Anterior cingulate cortex (tissue), 58 donors: ENCODE data around the gene CRB2.

Experiments
- DNase-seq, 58 donors: peaks; one replicate each; lab custom pipeline; 2025; lab: John Stamatoyannopoulos, UW

CRB2 gene

DNA sequence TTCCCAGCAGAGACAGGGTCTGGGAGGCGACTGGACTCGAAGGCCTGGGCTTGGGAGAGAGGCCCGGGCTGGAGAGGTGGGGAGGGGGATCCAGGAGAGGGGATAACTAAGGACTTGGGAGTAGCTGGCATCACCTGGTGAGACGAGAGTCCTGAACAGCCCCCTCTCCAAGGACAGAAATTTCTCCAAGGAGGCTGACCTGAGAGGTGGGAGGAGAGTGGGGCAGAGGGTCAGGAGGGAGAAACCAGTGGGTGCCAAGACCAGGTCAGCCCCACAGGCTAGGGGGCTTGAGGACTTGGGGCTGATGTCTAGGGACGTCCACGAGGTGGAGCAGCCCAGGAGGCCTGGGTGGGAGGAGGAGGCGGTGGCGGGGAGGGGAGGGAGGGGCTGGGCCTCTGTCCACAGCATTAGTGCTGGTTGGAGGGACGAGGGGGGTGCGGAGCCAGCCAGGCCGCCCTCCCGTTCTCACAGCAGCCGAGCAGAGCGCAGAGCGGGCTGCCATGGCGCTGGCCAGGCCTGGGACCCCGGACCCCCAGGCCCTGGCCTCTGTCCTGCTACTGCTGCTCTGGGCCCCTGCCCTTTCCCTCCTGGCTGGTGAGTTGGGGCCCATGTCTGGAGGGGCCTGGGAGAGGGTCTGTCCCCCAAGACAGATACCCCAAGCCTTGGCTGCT, at the start of gene CRB2:
CRB2 (plus strand) TSS at position 437 of the 671 bp plus-strand sequence; CDS start at position 501, 64 bp downstream.
- peak in 37 of 58 donors; percentile 14 to 76 (median 50) for DNase-seq

DNA sequence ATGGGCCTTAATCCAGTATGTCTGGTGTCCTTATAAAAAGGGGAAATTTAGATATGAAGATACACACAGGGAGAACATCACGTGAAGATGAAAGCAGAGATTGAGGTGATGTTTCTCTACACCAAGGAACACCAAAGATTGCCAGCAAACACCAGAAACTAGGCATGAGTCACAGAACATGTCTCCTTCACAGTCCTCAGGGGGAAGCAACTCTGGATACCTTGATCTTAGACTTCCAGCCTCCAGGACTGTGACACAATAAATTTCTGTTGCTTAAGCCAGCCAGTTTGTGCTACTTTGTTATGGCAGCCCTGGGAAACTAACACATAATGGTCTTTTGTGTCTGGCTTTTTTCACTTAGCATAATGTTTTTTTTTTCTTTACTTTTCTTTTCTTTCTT, 46.4 kb upstream of the CRB2 start:
- DNase-seq = no peak

- no peak for DNase-seq
These were observed 45.3 kb upstream of the CRB2 start for GRCh38 chr9:123310551-123311249.

DNA sequence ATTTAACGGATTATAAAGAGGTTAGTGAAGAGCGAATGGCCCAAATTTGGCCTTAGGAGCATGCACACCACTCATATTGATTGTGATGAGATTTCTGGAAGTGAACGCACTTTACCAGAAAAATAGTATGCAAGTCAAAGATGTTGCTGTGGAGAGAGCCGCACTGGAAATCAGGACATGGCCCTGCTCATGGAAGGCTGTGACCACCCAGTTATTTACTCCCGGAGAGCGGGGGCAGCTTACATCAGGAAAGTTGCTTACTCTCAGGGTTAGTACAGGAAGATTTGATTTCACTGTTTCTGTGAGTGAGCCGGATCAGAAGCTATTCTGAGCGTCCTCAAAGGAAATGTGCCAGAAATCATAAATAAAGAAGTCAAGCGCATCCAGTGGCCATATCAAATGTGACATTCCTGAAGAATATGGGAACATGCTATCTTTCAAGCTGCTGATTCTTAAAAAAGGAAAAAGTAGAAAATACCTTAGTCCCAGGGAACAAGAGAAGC, 44.7 kb upstream of the CRB2 start:
- no peak for DNase-seq

DNA sequence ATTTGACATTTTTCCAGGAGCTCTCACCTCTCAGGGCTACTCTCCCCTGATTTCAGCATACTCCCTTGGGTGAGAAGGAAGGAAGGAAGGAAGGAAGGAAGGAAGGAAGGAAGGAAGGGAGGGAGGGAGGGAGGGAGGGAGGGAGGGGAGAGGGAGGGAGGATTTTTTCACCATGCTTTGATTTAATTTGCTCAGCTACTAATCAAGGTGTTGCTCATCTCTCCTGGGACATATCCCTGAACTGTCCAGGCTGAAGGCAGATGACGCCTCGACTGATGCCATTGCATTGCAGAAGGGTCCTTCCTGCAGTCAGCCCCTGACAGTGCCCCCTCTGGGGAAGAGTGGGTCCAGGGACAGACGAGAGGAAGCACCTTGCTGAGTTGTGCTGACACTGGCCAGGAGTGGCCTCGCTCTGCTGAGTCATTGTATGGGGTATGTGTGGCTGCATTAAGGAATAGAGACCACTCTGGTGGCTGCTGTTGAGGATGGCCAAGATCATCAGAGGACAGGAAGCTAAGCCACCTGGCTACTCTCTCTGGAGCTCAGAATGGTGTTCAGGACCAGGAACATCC, 43.6 kb upstream of the CRB2 start:
- DNase-seq = no peak

DNA sequence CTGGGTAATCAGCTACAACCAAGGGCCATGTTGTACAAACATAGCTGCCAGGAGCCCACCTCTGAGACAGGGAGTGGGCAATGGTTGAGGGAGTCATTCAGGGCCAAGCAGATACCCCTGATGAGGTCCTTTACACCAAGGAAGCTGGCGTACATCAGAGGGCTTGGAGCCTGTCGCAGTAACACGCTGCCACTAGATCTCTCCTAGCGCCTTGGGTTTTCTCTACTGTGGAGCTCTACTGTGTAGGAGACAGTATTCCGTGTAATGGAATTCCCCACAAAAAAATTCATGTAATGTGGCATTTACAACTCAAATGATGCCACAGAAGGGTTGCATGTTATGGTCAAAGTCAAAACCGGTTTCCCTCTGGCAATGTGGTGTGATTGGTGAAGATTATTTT, 41.4 kb upstream of the CRB2 start:
- DNase-seq = no peak

DNA sequence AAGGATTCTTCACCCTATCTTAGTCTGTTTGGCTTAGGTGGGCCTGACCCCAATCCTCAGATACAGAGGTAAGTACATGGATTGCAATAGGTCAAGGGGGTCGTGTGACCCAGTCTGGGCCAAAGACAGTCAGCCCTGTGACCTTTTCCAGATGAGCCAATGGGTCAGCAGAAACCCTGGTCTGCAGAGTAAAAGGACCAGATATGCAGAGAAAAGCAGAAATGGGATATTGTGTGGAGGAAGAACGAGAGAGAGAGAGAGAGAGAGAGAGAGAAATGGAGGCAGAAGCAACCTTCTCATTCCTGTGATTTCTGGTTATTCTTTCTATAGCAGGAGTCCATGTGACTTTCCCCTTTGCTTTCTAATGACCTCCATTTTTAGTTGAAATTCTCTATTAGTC, 40.4 kb upstream of the CRB2 start:
- DNase-seq = no peak

- peak in 2 of 58 donors; percentile 5 to 8 for DNase-seq
These were observed 39.8 kb upstream of the CRB2 start for GRCh38 chr9:123316053-123316718.

- DNase-seq = peak in 10 of 58 donors; percentile 6 to 34 (median 16)
These were observed 37.8 kb upstream of the CRB2 start for GRCh38 chr9:123318202-123318601.

GRCh38 chr9:123318961-123319421, 37.0 kb upstream of the CRB2 start:
- peak in 27 of 58 donors; percentile 12 to 66 (median 35) for DNase-seq

- no peak for DNase-seq
These were observed 36.3 kb upstream of the CRB2 start for GRCh38 chr9:123319541-123320339.

DNA sequence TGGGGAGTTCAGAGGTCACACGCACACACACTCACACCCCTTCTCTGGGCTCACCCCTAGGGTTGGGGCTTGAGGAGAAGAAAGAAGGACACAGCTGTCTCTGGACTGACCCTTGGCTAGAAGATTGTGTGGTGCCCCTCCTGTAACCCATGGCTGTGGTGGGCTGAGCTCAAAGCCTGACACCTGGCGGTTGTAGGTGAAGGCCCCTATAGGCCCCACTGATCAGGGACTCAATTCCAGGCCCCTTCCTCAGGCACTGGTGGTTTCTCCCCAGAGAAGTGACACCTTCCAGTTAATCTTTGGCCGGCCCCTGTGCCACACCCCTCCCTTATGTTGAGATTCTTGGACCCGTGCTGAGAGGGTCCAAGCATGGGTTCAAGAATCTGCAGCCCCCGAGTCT, 35.2 kb upstream of the CRB2 start:
- DNase-seq = no peak

- DNase-seq = no peak
These were observed 34.3 kb upstream of the CRB2 start for GRCh38 chr9:123321616-123322272.

- DNase-seq = peak in 1 of 58 donors; percentile 17
These were observed 33.5 kb upstream of the CRB2 start for GRCh38 chr9:123322273-123323195.

DNA sequence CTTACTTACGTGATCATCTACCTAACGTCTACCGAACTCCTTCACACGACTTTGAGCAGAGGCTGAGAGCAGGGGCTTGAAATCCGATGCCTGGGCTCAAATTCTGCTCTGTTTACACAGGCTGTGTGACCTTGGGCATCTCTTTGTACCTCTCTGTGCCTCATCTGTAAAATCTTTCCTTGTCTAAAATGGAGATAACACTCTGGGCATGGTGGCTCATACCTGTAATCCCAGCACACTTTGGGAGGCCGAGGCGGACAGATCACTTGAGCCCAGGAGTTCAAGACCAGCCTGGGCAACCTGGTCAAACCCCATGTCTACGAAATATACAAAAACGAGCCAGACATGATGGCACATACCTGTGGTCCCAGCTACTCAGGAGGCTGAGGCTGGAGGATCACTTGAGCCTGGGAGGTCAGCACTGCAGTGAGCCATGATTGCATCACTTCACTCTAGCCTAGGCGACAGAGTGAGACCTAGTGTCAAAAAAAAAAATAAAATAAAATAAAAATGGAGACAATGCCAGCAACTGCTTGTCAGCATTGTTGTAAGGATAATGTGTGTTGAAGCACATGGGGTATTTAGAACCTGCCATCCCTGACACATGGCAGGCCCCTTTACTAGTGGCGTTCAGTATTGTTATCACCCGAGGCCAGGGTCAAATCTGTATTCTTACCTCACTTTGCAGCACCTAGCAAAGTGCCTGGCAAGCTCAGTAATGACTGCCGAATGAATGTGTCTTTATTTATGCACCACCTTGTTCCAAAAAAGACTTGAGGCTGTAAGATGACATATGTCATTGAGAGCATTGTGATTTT, 32.6 kb upstream of the CRB2 start:
- no peak for DNase-seq

GRCh38 chr9:123324767-123325183, 31.2 kb upstream of the CRB2 start:
- no peak for DNase-seq

GRCh38 chr9:123326187-123326586, 29.8 kb upstream of the CRB2 start:
- DNase-seq = no peak
